Non-pigmented ciliary epithelial cell (primary cell): ENCODE data around the gene ZBTB7B.

Source experiments
- DNase-seq: peaks from one replicate; pipeline ENCODE4 v3.0.0-alpha.2; 2010; ENCODE audit warnings: low read depth

Gene ZBTB7B

GRCh38 chr1:155061381-155062150 lies 59.0 kb downstream of the ZBTB7B start:
- peak; percentile 38 for DNase-seq

DNA sequence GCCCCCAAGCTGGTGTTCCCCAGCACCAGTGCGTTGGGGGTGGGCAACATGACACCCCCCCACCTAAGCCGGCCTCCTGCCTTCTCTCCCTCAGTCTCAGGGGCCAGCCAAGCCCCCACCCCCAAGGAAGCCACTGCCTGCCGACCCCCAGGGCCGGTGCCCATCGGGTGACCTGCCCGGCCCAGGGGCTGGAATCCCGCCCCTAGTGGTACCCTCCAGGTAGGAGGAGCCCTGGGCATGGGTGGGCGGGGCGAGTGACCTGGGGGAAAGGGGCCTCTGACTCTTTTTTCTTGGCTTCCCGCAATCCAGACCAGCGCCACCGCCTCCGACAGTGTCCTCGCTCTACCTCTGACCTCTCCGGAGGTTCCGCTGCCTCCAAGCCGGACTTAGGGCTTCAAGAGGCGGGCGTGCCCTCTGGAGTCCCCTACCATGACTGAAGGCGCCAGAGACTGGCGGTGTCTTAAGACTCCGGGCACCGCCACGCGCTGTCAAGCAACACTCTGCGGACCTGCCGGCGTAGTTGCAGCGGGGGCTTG lies 59.6 kb downstream of the ZBTB7B start:
- no peak for DNase-seq

DNA sequence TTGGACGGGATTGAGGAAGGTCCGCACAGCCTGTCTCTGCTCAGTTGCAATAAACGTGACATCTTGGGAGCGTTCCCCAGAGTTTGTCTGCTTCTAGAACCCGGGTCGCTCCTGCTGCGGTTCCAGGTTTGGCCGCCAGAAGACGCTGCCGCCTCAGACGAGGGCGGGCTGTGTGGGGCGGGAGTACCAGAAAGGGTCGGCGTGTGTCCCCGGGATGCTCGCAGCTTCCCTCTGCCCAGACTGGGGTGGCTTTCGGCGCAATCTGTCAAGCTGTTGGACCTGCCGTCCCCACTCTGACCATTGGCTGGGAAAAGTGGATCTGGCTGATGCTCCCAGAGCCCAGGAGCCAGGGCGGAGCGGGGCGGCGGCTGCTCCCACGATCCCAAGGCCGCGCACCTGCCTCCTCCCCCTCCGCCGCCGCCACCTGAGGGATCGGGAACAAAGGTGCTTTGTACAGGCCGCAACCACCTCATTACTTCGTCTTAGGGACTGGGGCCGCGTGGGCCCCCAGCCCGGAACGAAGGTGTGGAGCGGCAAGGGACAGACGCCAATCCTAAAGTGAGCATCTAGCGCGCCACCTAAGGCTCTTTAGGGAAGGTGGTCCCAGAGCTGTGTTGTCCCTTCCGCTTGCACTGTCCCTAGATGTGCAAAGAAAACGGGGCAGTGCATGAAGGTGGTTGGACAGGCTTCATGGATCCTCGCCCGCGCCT lies 60.3 kb downstream of the ZBTB7B start:
- DNase-seq = no peak

- peak; percentile 37 for DNase-seq
Observed at GRCh38 chr1:155063550-155064110, 61.0 kb downstream of the ZBTB7B start, which contains the start of gene EFNA4. EFNA4 (plus strand) TSS chr1:155063740; CDS start chr1:155063824, 84 bp downstream.

DNA sequence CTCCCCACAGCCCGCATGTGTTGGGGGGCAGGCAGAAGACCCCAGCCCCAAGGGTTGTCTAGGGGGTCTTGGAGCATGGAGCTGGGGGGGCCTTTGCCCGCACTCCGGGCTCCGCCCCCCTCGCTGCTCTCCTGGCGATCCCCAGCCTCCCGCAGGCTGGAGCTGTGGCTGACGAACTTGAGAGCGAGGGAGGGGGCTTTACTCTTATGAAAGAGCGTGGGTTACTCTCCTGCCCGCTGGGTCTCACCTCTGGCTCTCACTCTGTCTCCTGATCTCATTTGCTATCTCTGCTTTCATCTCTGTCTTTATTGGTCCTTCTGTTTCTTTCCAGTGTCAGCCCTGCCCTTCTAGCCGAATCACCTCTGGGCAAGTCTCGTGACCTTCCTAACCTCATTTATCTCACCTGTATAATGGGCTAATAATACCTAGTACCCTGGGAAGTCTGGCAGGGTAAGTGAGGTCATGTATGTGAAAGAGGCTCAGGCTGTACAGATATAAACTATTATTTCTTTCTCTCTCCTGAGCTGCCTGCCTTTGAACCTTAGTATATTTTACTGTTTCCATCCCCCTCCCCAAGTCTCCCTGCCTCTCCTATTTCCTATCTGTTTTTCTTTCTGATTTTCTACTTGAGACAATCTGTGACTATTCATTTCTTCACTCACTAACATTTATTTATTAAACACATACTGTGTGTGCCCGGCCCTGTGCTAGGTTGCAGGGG lies 61.7 kb downstream of the ZBTB7B start:
- no peak for DNase-seq

- no peak for DNase-seq
Observed at GRCh38 chr1:155064832-155065429, 62.3 kb downstream of the ZBTB7B start.

- no peak for DNase-seq
Observed at GRCh38 chr1:155066777-155067176, 64.2 kb downstream of the ZBTB7B start.
